Common myeloid progenitor, CD34-positive (primary cell): Measurements from ENCODE around the gene KITLG.

Experiments
- CTCF ChIA-PET: fragments of 350-600 bp; sonication (Branson Sonifier 250); formaldehyde crosslinking; loops from one replicate; lab custom pipeline; 2021; ENCODE audit warnings: antibody characterized with exemption; lab: Charles Lee
- POLR2A ChIA-PET: fragments of 350-600 bp; sonication (Branson Sonifier 250); formaldehyde crosslinking; loops from one replicate; lab custom pipeline; 2021; ENCODE audit warnings: antibody characterized with exemption; lab: Charles Lee
- DNase-seq, 3 donors: peaks; one replicate each; pipeline versions ENCODE4 v3.0.0 to v3.0.0-alpha.2; 2013
- H3K27ac ChIP-seq, 2 experiments: 1 replicate in 1 of 2; 2 replicates in 1 of 2; pipeline ENCODE4 v1.7.0; 2013; ENCODE audit warnings: inconsistent platforms in 2 of 2, low read length in 2 of 2, mild to moderate bottlenecking in 2 of 2, low read depth in 1 of 2, moderate library complexity in 1 of 2; ENCODE audit not compliant: severe bottlenecking in 2 of 2, insufficient read depth in 1 of 2, poor library complexity in 1 of 2
- H3K27me3 ChIP-seq, 5 experiments: replicated peaks in 2 of 5; 1 replicate in 3 of 5; 2 replicates in 2 of 5; pipeline versions ENCODE4 v1.6.1 to v1.7.0; 2013; ENCODE audit warnings: low read length in 4 of 5, mild to moderate bottlenecking in 2 of 5, moderate library complexity in 2 of 5, inconsistent platforms in 1 of 5; ENCODE audit not compliant: insufficient read depth in 5 of 5, control insufficient read depth in 4 of 5
- H3K36me3 ChIP-seq, 4 experiments: 1 replicate in 2 of 4; 2 replicates in 2 of 4; pipeline versions ENCODE4 v1.6.1 to v1.7.0; 2013; ENCODE audit warnings: low read length in 3 of 4, control low read depth in 1 of 4, mild to moderate bottlenecking in 1 of 4; ENCODE audit not compliant: control insufficient read depth in 4 of 4, insufficient read depth in 4 of 4
- H3K4me1 ChIP-seq, 4 experiments: 1 replicate in 3 of 4; 2 replicates in 1 of 4; pipeline versions ENCODE4 v1.6.1 to v1.7.1; 2013; ENCODE audit warnings: low read length in 3 of 4, mild to moderate bottlenecking in 3 of 4, control low read depth in 1 of 4, inconsistent platforms in 1 of 4, moderate library complexity in 1 of 4; ENCODE audit not compliant: control insufficient read depth in 4 of 4, insufficient read depth in 4 of 4; ENCODE audit errors: control extremely low read depth in 1 of 4
- H3K4me3 ChIP-seq, 7 experiments: 1 replicate in 4 of 7; 2 replicates in 3 of 7; pipeline versions ENCODE4 v1.5.1 to v1.7.0; 2013; ENCODE audit warnings: mild to moderate bottlenecking in 7 of 7, low read length in 6 of 7, moderate library complexity in 6 of 7, inconsistent platforms in 2 of 7, low read depth in 2 of 7, control low read depth in 1 of 7; ENCODE audit not compliant: insufficient read depth in 4 of 7, control insufficient read depth in 1 of 7; ENCODE audit errors: extremely low read depth in 1 of 7
- H3K9me3 ChIP-seq, 5 experiments: 1 replicate in 4 of 5; 2 replicates in 1 of 5; pipeline versions ENCODE4 v1.6.1 to v1.7.1; 2013; ENCODE audit warnings: low read length in 4 of 5, mild to moderate bottlenecking in 2 of 5, inconsistent platforms in 1 of 5, low read depth in 1 of 5, moderate library complexity in 1 of 5; ENCODE audit not compliant: control insufficient read depth in 4 of 5, insufficient read depth in 2 of 5; ENCODE audit errors: control extremely low read depth in 1 of 5
- WGBS: methylation state at CpG from one replicate; pipeline ENCODE4 v1.1.5; 2013; ENCODE audit not compliant: insufficient coverage; 5-methylcytosine and 5-hydroxymethylcytosine counted together

The KITLG gene

GRCh38 chr12:88451205-88451604 lies 129.1 kb downstream of the KITLG start:
- Histone ChIP-seq H3K4me1 (no peaks in the 10 kb centered on the region), H3K36me3 (no peaks in the 10 kb centered on the region), H3K27me3 (no peaks in the 10 kb centered on the region), H3K9me3 (no peaks in the 10 kb centered on the region), H3K4me3 (no peak overlapping the region), H3K27ac (no peak overlapping the region)
- DNase-seq, result no peak
- 83% methylated on average over 1 of the region's 3 CpGs for WGBS
- ChIA-PET CTCF (interaction anchor here (0.9 kb wide), 1 partner anchor 15 kb away, joined by 3 read pairs; no protein-coding TSS in a partner anchor), POLR2A (no interaction called here)

- ChIA-PET CTCF (interaction anchor here (1.4 kb wide), 2 partner anchors 10 to 20 kb away, joined by 3 to 4 read pairs; no protein-coding TSS in a partner anchor), POLR2A (no interaction called here)
- Histone ChIP-seq H3K4me3 (no peak overlapping the region), H3K27ac (no peak overlapping the region), H3K9me3 (no peaks in the 10 kb centered on the region), H3K4me1 (no peaks in the 10 kb centered on the region), H3K36me3 (no peaks in the 10 kb centered on the region), H3K27me3 (no peaks in the 10 kb centered on the region)
- DNase-seq, result no peak
- 91% methylated on average over 1 of the region's 1 CpG for whole genome bisulfite sequencing
Measured at GRCh38 chr12:88450136-88450535, 130.1 kb downstream of the KITLG start.

DNA sequence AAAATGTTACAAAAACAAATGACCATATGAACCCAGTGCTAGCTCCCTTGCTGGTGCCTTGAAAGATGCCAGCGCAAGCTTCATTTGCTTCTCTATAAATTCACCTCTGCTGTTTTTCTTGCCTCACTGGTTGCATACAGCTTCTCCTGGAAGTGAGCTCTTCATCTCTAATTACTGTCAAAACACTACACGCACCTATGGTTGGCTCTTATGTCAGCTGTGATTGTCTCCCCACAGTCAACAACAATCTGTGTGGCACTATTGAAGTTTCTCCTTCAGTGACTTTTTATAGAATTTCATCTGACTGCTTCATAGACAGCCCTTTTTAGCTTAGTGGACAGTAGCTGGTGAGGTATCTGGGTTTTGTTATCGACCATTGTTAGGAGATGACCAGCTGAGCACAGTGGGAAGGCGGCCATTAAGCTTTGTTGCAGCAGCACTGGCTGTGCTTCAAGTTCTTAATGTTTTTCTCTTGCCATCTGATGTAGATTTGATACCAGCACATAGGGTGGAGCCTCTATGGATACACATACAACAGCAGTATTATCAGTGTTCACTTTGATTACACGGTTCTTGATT lies 131.8 kb downstream of the KITLG start:
- Histone ChIP-seq H3K4me1 (no peaks in the 10 kb centered on the region), H3K4me3 (no peak overlapping the region), H3K27me3 (no peaks in the 10 kb centered on the region), H3K9me3 (no peaks in the 10 kb centered on the region), H3K27ac (no peak overlapping the region), H3K36me3 (no peaks in the 10 kb centered on the region)
- ChIA-PET POLR2A (no interaction called here), CTCF (interaction anchor here (1.2 to 1.5 kb wide), 2 partner anchors 15 to 34 kb away, joined by 3 to 4 read pairs; no protein-coding TSS in a partner anchor)
- DNase-seq, result no peak
- WGBS, result 95% methylated on average over 5 of the region's 5 CpGs

- CTCF ChIA-PET, result no interaction called here
- no peaks in the 10 kb centered on the region for H3K36me3 ChIP-seq
- no peaks in the 10 kb centered on the region for H3K27me3 ChIP-seq
- no peaks in the 10 kb centered on the region for H3K4me1 ChIP-seq
- no peak overlapping the region for H3K27ac ChIP-seq
- no peak overlapping the region for H3K4me3 ChIP-seq
- DNase-seq, result no peak
- POLR2A ChIA-PET, result no interaction called here
- no peaks in the 10 kb centered on the region for H3K9me3 ChIP-seq
Measured at GRCh38 chr12:88445705-88446394, 134.4 kb downstream of the KITLG start.

- POLR2A ChIA-PET, result no interaction called here
- Histone ChIP-seq H3K27ac (no peak overlapping the region), H3K27me3 (no peaks in the 10 kb centered on the region), H3K36me3 (no peaks in the 10 kb centered on the region), H3K4me3 (no peak overlapping the region), H3K4me1 (no peaks in the 10 kb centered on the region), H3K9me3 (peaks cover 0 to 1% (median 0%) of the 10 kb centered on the region in 5 experiments)
- no peak for DNase-seq
- CTCF ChIA-PET, result no interaction called here
- WGBS, result no CpG with 5 or more reads among the region's 1 CpG
Measured at GRCh38 chr12:88444481-88444880, 135.8 kb downstream of the KITLG start.
